Suprapubic skin (tissue), 4 donors: ENCODE results near the gene MAG.

Experiments
- EP300 ChIP-seq: sonication (generic); formaldehyde crosslinking; IDR thresholded peaks from one replicate; pipeline ENCODE4 v1.6.1; 2017; ENCODE audit warnings: antibody characterized with exemption
- POLR2A ChIP-seq, 2 donors: fragments of 450-650 bp; IDR thresholded peaks; one replicate each; pipeline ENCODE4 v1.6.1; 2017; ENCODE audit warnings: antibody characterized with exemption in 2 of 2, mild to moderate bottlenecking in 2 of 2, moderate library complexity in 2 of 2
- POLR2AphosphoS5 ChIP-seq, 3 donors: sonication (generic); formaldehyde crosslinking; IDR thresholded peaks; one replicate each; pipeline ENCODE4 v1.6.1; 2017; ENCODE audit warnings: antibody characterized with exemption in 3 of 3
- TF ChIP-seq, protein P1 (sequence below), 2 donors: fragments of 200-600 bp in 1 of 2; fragments of 450-650 bp in 1 of 2; sonication (generic) in 1 of 2; IDR thresholded peaks; one replicate each; pipeline ENCODE4 v1.5.1; 2016 to 2019; ENCODE audit warnings: antibody characterized with exemption in 2 of 2, mild to moderate bottlenecking in 1 of 2, moderate library complexity in 1 of 2

DNA sequence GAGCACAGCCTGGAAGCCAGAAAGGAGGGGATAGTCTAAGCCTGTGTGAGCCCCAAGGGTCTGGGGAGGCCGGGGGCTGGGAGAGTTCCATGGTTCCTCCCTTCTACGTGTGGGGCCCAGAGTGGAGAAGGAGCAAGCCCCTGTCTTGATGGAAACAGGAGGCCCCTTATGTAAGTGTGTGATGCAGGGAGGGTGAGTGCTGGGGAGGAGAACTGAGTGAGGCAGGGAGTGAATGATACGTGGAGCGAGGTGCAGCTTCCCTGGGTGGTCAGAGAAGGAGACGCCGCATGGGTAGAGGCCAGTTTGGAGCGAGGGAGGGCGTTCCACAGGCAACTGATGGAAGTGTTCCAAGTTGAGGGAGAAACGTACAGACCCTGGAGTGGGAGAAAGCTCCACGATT is 16.0 kb downstream of the MAG start:
- TF ChIP-seq, protein P1, sequence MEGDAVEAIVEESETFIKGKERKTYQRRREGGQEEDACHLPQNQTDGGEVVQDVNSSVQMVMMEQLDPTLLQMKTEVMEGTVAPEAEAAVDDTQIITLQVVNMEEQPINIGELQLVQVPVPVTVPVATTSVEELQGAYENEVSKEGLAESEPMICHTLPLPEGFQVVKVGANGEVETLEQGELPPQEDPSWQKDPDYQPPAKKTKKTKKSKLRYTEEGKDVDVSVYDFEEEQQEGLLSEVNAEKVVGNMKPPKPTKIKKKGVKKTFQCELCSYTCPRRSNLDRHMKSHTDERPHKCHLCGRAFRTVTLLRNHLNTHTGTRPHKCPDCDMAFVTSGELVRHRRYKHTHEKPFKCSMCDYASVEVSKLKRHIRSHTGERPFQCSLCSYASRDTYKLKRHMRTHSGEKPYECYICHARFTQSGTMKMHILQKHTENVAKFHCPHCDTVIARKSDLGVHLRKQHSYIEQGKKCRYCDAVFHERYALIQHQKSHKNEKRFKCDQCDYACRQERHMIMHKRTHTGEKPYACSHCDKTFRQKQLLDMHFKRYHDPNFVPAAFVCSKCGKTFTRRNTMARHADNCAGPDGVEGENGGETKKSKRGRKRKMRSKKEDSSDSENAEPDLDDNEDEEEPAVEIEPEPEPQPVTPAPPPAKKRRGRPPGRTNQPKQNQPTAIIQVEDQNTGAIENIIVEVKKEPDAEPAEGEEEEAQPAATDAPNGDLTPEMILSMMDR (IDR thresholded peaks at IDR 0.05): no peak
- TF ChIP-seq EP300 (no peak), POLR2AphosphoS5 (IDR thresholded peaks at IDR 0.05) (no peak), POLR2A (IDR thresholded peaks at IDR 0.05) (no peak)
